ENCODE results near the gene CAMTA1.

- TF ChIP-seq CTCF (IDR thresholded peaks at IDR 0.05) (no peak), POLR2A (IDR thresholded peaks at IDR 0.05) (no peak)
Measured at GRCh38 chr1:7103874-7104273, 318.6 kb downstream of the CAMTA1 start.

Data from upper lobe of left lung (tissue), 4 donors.